H9 (cell line): ENCODE results near the gene TACO1. TPM values are rescaled to one million over a fixed set of nuclear protein-coding genes. Genes with fewer than 3 reads are reported as not detected.

Experiments used
- DNase-seq: peaks from one replicate; pipeline ENCODE4 v3.0.0-alpha.2; 2017
- H2AFZ ChIP-seq: one replicate; pipeline ENCODE4 v1.6.1; 2013; ENCODE audit warnings: mild to moderate bottlenecking, low read length, control low read depth, moderate library complexity
- H2AK5ac ChIP-seq: 2 replicates; pipeline ENCODE4 v1.6.1; 2013; ENCODE audit warnings: low read length, control low read depth, mixed read lengths; ENCODE audit not compliant: insufficient read length
- H2BK120ac ChIP-seq: one replicate; pipeline ENCODE4 v1.6.1; 2013; ENCODE audit warnings: low read depth, mild to moderate bottlenecking, low read length, control low read depth, inconsistent platforms; ENCODE audit not compliant: poor library complexity, severe bottlenecking
- H2BK12ac ChIP-seq: 2 replicates; pipeline ENCODE4 v1.6.1; 2013; ENCODE audit warnings: low read length, control low read depth, mixed read lengths, low read depth; ENCODE audit not compliant: insufficient read length
- H2BK15ac ChIP-seq: 2 replicates; pipeline ENCODE4 v1.6.1; 2013; ENCODE audit warnings: low read depth, low read length, control low read depth
- H2BK20ac ChIP-seq: one replicate; pipeline ENCODE4 v1.6.1; 2013; ENCODE audit warnings: low read depth, mild to moderate bottlenecking, low read length, control low read depth, inconsistent platforms; ENCODE audit not compliant: poor library complexity, severe bottlenecking
- H2BK5ac ChIP-seq: 2 replicates; pipeline ENCODE4 v1.6.1; 2013; ENCODE audit warnings: low read length, control low read depth, mixed read lengths; ENCODE audit not compliant: insufficient read length
- H3K14ac ChIP-seq: 2 replicates; pipeline ENCODE4 v1.6.1; 2013; ENCODE audit warnings: low read length, control low read depth; ENCODE audit not compliant: insufficient read depth
- H3K18ac ChIP-seq: 2 replicates; pipeline ENCODE4 v1.6.1; 2013; ENCODE audit warnings: low read depth, mild to moderate bottlenecking, mixed read lengths, low read length, control low read depth; ENCODE audit not compliant: insufficient read length
- H3K23ac ChIP-seq: 2 replicates; pipeline ENCODE4 v1.6.1; 2013; ENCODE audit warnings: low read length, control low read depth, mixed read lengths, low read depth; ENCODE audit not compliant: insufficient read length
- H3K23me2 ChIP-seq: 2 replicates; pipeline ENCODE4 v1.6.1; 2013; ENCODE audit warnings: low read depth, mild to moderate bottlenecking, mixed read lengths, low read length, control low read depth; ENCODE audit not compliant: insufficient read length, poor library complexity, severe bottlenecking
- H3K27ac ChIP-seq: 2 replicates; pipeline ENCODE4 v1.5.1; 2013; ENCODE audit warnings: low read length, control low read depth, mixed read lengths, low read depth; ENCODE audit not compliant: insufficient read length
- H3K27me3 ChIP-seq: 2 replicates; pipeline ENCODE4 v1.6.1; 2013; ENCODE audit warnings: low read length, control low read depth, inconsistent platforms; ENCODE audit not compliant: insufficient read depth
- H3K4ac ChIP-seq: 2 replicates; pipeline ENCODE4 v1.6.1; 2013; ENCODE audit warnings: low read depth, mild to moderate bottlenecking, control low read depth, inconsistent platforms, low read length, moderate library complexity
- H3K4me1 ChIP-seq: 2 replicates; pipeline ENCODE4 v1.6.1; 2013; ENCODE audit warnings: low read length, control low read depth, inconsistent platforms; ENCODE audit not compliant: insufficient read depth
- H3K4me2 ChIP-seq: 2 replicates; pipeline ENCODE4 v1.6.1; 2013; ENCODE audit warnings: low read length, control low read depth, mixed read lengths; ENCODE audit not compliant: insufficient read length, insufficient read depth
- H3K56ac ChIP-seq: 2 replicates; pipeline ENCODE4 v1.6.1; 2013; ENCODE audit warnings: low read depth, mild to moderate bottlenecking, mixed read lengths, low read length, control low read depth; ENCODE audit not compliant: insufficient read length
- H3K79me1 ChIP-seq: 2 replicates; pipeline ENCODE4 v1.6.1; 2013; ENCODE audit warnings: low read depth, mild to moderate bottlenecking, moderate library complexity, low read length, control low read depth, inconsistent platforms; ENCODE audit not compliant: insufficient read depth, poor library complexity, severe bottlenecking
- H3K79me2 ChIP-seq: 2 replicates; pipeline ENCODE4 v1.6.1; 2013; ENCODE audit warnings: low read length, control low read depth, inconsistent platforms; ENCODE audit not compliant: insufficient read depth
- H3K9ac ChIP-seq: 2 replicates; pipeline ENCODE4 v1.6.1; 2013; ENCODE audit warnings: low read length, control low read depth, mixed read lengths; ENCODE audit not compliant: insufficient read length; ENCODE audit errors: extremely low read depth
- H3K9me3 ChIP-seq: one replicate; pipeline ENCODE4 v1.6.1; 2013; ENCODE audit warnings: low read depth, low read length, inconsistent platforms; ENCODE audit not compliant: control insufficient read depth
- H3T11ph ChIP-seq: one replicate; pipeline ENCODE4 v1.6.1; 2013; ENCODE audit warnings: mild to moderate bottlenecking, low read length, control low read depth, inconsistent platforms
- H4K20me1 ChIP-seq: one replicate; pipeline ENCODE4 v1.6.1; 2013; ENCODE audit not compliant: control insufficient read depth, insufficient read length, insufficient read depth
- H4K5ac ChIP-seq: 2 replicates; pipeline ENCODE4 v1.6.1; 2013; ENCODE audit warnings: low read depth, mild to moderate bottlenecking, mixed read lengths, low read length, control low read depth; ENCODE audit not compliant: insufficient read length
- H4K8ac ChIP-seq: replicated peaks from 2 replicates; pipeline ENCODE4 v1.6.1; 2013; ENCODE audit warnings: low read length, control low read depth, mixed read lengths, low read depth; ENCODE audit not compliant: insufficient read length
- H4K91ac ChIP-seq: 2 replicates; pipeline ENCODE4 v1.6.1; 2013; ENCODE audit warnings: low read depth, mild to moderate bottlenecking, moderate library complexity, mixed read lengths, low read length, control low read depth; ENCODE audit not compliant: insufficient read length
- H3K27ac Mint-ChIP-seq, 3 experiments: 2 replicates in 2 of 3; 3 replicates in 1 of 3; pipeline ENCODE4 v1.8.0; 2020 to 2021; ENCODE audit warnings: mixed read lengths in 3 of 3, mild to moderate bottlenecking in 1 of 3, moderate library complexity in 1 of 3
- H3K27me3 Mint-ChIP-seq: 2 replicates; pipeline ENCODE4 v1.8.0; 2021; ENCODE audit warnings: low read depth, mild to moderate bottlenecking, moderate library complexity, mixed read lengths
- H3K36me3 Mint-ChIP-seq, 3 experiments: 2 replicates in 2 of 3; 3 replicates in 1 of 3; pipeline ENCODE4 v1.8.0; 2020 to 2021; ENCODE audit warnings: low read depth in 3 of 3, mixed read lengths in 3 of 3; ENCODE audit not compliant: insufficient read depth in 1 of 3
- H3K4me1 Mint-ChIP-seq, 2 experiments: 2 replicates each; pipeline ENCODE4 v1.8.0; 2020; ENCODE audit warnings: mixed read lengths in 2 of 2
- H3K4me3 Mint-ChIP-seq, 2 experiments: 2 replicates in 1 of 2; 3 replicates in 1 of 2; pipeline ENCODE4 v1.8.0; 2020 to 2021; ENCODE audit warnings: mild to moderate bottlenecking in 2 of 2, mixed read lengths in 2 of 2, moderate library complexity in 1 of 2
- H3K9me3 Mint-ChIP-seq, 2 experiments: 2 replicates in 1 of 2; 3 replicates in 1 of 2; pipeline ENCODE4 v1.8.0; 2020; ENCODE audit warnings: mild to moderate bottlenecking in 2 of 2, mixed read lengths in 2 of 2, moderate library complexity in 1 of 2
- WGBS: extraction: QIAGEN DNeasy Blood & Tissue Kit; methylation state at CpG from one replicate; pipeline ENCODE4 v1.1.7; 2013; ENCODE audit warnings: missing lambda C conversion rate, low lambda C conversion rate, mixed read lengths; ENCODE audit not compliant: insufficient read length; ENCODE audit errors: extremely low coverage; 5-methylcytosine and 5-hydroxymethylcytosine counted together
- total RNA-seq: library from RNA; stranded (reverse); gene quantifications from 2 replicates; pipeline ENCODE4 v1.2.1, GENCODE V29; 2021
- TF ChIP-seq, protein P1 (sequence below): fragments of 200-600 bp; sonication (generic); conservative IDR thresholded peaks from 3 replicates; pipeline ENCODE4 v1.8.0; 2021; ENCODE audit warnings: antibody characterized with exemption, mild to moderate bottlenecking

The TACO1 gene
- total RNA-seq, 1 experiment from 2014 or later = 30.2 TPM

DNA sequence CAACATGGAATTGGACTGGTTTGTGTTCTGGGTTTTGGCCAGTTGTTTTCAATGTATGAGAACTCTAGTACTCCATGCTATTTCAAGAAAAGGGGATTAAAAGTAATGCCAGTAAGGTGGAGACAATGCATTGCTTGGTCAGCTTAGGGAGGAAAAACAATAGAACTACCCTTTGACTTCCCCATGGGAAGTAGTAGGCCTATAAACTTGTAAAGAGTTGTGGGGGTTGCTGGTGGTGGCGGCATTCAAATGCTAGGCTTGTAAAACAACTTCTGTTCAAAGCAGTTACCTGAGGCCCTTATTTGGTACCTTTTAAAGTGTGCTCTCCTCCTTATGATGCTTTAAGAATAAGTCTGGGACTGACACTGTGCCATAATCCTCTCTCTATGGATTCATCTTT, 30.9 kb downstream of the TACO1 start:
- H4K91ac ChIP-seq = no peak overlapping the region
- H3K36me3 Mint-ChIP-seq = peaks cover 2 to 23% (median 12%) of the 10 kb centered on the region in 3 experiments; a peak in 6 of 7 replicates
- peaks cover 10% of the 10 kb centered on the region; the same call in 1 of the 2 replicates for H3K4me1 ChIP-seq
- H3K79me1 ChIP-seq = peaks cover under 1% of the 10 kb centered on the region
- H3K79me2 ChIP-seq = no peaks in the 10 kb centered on the region
- H3K14ac ChIP-seq = no peak overlapping the region
- H3K9ac ChIP-seq = no peak overlapping the region
- H3K4me1 Mint-ChIP-seq = peaks cover 49 to 54% of the 10 kb centered on the region in 2 experiments
- no peak overlapping the region for H4K8ac ChIP-seq
- H2BK20ac ChIP-seq = no peak overlapping the region
- WGBS = no CpG with 5 or more reads among the region's 1 CpG
- no peaks in the 10 kb centered on the region for H3K27me3 Mint-ChIP-seq
- H2BK120ac ChIP-seq = no peak overlapping the region
- peak overlapping the region; percentile 38 to 95 (median 74); a peak in 6 of 7 replicates for H3K27ac Mint-ChIP-seq
- H3K4me3 Mint-ChIP-seq = peak overlapping the region; percentile 4 to 54; a peak in 2 of 5 replicates
- H2BK12ac ChIP-seq = no peak overlapping the region
- H3K4me2 ChIP-seq = peak overlapping the region; percentile 38
- no peak overlapping the region for H4K5ac ChIP-seq
- H3K18ac ChIP-seq = no peak overlapping the region
- H4K20me1 ChIP-seq = no peaks in the 10 kb centered on the region
- no peak overlapping the region for H2BK5ac ChIP-seq
- no peaks in the 10 kb centered on the region for H3K9me3 ChIP-seq
- peak overlapping the region; percentile 25 for H3K27ac ChIP-seq
- no peaks in the 10 kb centered on the region for H3K23me2 ChIP-seq
- H3K23ac ChIP-seq = no peak overlapping the region
- no peak overlapping the region for H3K56ac ChIP-seq
- no peak overlapping the region for H2BK15ac ChIP-seq
- no peaks in the 10 kb centered on the region for H3K27me3 ChIP-seq
- H2AFZ ChIP-seq = no peak overlapping the region
- TF ChIP-seq, protein P1, sequence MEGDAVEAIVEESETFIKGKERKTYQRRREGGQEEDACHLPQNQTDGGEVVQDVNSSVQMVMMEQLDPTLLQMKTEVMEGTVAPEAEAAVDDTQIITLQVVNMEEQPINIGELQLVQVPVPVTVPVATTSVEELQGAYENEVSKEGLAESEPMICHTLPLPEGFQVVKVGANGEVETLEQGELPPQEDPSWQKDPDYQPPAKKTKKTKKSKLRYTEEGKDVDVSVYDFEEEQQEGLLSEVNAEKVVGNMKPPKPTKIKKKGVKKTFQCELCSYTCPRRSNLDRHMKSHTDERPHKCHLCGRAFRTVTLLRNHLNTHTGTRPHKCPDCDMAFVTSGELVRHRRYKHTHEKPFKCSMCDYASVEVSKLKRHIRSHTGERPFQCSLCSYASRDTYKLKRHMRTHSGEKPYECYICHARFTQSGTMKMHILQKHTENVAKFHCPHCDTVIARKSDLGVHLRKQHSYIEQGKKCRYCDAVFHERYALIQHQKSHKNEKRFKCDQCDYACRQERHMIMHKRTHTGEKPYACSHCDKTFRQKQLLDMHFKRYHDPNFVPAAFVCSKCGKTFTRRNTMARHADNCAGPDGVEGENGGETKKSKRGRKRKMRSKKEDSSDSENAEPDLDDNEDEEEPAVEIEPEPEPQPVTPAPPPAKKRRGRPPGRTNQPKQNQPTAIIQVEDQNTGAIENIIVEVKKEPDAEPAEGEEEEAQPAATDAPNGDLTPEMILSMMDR = no peak
- H3T11ph ChIP-seq = no peak overlapping the region
- H3K9me3 Mint-ChIP-seq = no peaks in the 10 kb centered on the region
- H3K4ac ChIP-seq = no peak overlapping the region
- H2AK5ac ChIP-seq = no peak overlapping the region
- peak; percentile 46 for DNase-seq
